Body of pancreas (tissue), 4 donors: Measurements from ENCODE around the gene CEACAM16. TPM values are rescaled to one million over a fixed set of nuclear protein-coding genes. Genes with fewer than 3 reads are reported as not detected.
"Not testable (repeated sequence)": the region's sequence is repeated elsewhere in the genome, so short reads cannot be mapped to it uniquely, and the experiment has no call there.

Experiments used
- ATAC-seq: fragments of 150-250 bp; one replicate; pipeline ENCODE4 v1.9.1; 2016
- DNase-seq, 4 donors: peaks; one replicate each; pipeline ENCODE4 v3.0.0-alpha.2; 2019
- H3K27ac ChIP-seq, 4 donors: fragments of 200-600 bp; sonication (generic); 1 replicate in 3 of 4; 2 replicates in 1 of 4; pipeline versions ENCODE4 v1.5.1 to v1.6.1; 2016 to 2019; ENCODE audit warnings: mild to moderate bottlenecking in 1 of 4, mixed read lengths in 1 of 4, moderate library complexity in 1 of 4
- H3K27me3 ChIP-seq, 2 donors: fragments of 200-600 bp; sonication (generic); one replicate each; pipeline ENCODE4 v1.6.0; 2016; ENCODE audit warnings: mild to moderate bottlenecking in 1 of 2
- H3K36me3 ChIP-seq, 2 donors: fragments of 200-600 bp; sonication (generic); replicated peaks in 1 of 2; 2 replicates each; pipeline ENCODE4 v1.5.1; 2016; ENCODE audit warnings: low read depth in 2 of 2; ENCODE audit not compliant: insufficient read depth in 1 of 2
- H3K4me1 ChIP-seq: fragments of 200-600 bp; sonication (generic); one replicate; pipeline ENCODE4 v1.6.0; 2016
- H3K4me3 ChIP-seq, 2 donors: fragments of 200-600 bp; sonication (generic); 1 replicate in 1 of 2; 2 replicates in 1 of 2; pipeline ENCODE4 v1.5.1; 2016 to 2019
- H3K9me3 ChIP-seq, 3 donors: fragments of 200-600 bp; sonication (generic); 1 replicate in 2 of 3; 2 replicates in 1 of 3; pipeline ENCODE4 v1.5.1; 2016
- POLR2A ChIP-seq, 3 donors: fragments of 450-650 bp; IDR thresholded peaks; one replicate each; pipeline ENCODE4 v1.6.1; 2016; ENCODE audit warnings: antibody characterized with exemption in 3 of 3, mild to moderate bottlenecking in 2 of 3
- WGBS, 2 donors: methylation state at CpG; one replicate each; pipeline ENCODE4 v1.1.5; 2017; 5-methylcytosine and 5-hydroxymethylcytosine counted together
- intact Hi-C: fragments of 100-400 bp; cut with DNase I; formaldehyde crosslinking; loops from one replicate; pipeline ENCODE4 v1.15.1; 2023
- total RNA-seq, 2 donors: library from RNA; depleted of rRNA; stranded (reverse); fragments of >200 nt; gene quantifications; one replicate each; pipeline ENCODE4 v1.1.0, GENCODE V29; 2016
- TF ChIP-seq, protein P1 (sequence below), 7 experiments: fragments of 450-650 bp in 4 of 7; fragments of 200-600 bp in 3 of 7; sonication (generic) in 3 of 7; IDR thresholded peaks; one replicate each; pipeline ENCODE4 v1.5.1; 2016 to 2019; ENCODE audit warnings: antibody characterized with exemption in 7 of 7

The CEACAM16 gene
- total RNA-seq, 2 donors from 2014 or later, result 0.33 to 1.3 TPM

DNA sequence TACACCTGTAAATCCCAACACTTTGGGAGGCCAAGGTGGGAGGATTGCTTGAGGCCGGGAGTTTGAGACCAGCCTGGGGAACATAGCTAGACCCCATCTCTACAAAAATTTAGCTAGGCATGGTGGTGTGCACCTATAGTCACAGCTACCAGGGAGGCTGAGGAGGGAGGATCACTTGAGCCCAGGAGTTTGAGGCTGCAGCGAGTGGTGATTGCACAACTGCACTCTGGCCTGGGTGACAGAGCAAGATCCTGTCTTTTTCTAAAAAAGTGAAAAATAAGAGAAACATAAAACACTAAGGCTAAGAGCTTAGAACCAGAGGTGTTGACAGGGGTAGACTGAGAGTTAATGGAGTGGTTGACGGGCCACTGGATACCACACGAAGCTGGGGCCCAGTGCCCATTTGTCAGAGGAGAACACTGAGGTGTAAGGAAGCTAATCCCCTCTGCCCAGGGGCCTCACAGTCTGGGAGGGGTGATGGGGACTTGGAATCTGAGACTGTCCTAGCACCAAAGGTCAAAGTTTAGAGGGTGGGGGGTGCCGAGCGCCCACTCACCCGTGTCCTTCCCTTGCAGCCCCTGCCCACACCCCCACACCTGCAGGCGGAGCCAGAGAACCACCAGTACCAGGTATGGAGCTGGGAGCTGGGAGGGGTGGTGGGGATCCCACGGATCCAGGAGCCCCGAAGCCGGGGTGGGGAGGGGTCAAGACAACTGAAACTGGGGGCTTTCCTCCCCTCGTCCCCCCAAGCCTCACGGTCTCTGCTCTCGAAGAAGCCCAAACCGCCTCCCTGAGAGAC lies 16.8 kb upstream of the CEACAM16 start:
- ATAC-seq, result no peak
- WGBS, 2 donors, result 90 to 95% methylated on average over 12 of the region's 15 CpGs
- Histone ChIP-seq H3K27me3 (no peaks in the 10 kb centered on the region), H3K36me3 (no peaks in the 10 kb centered on the region), H3K4me1 (peaks cover 16% of the 10 kb centered on the region), H3K27ac (no peak overlapping the region), H3K4me3 (no peak overlapping the region), H3K9me3 (no peaks in the 10 kb centered on the region)
- no peak for DNase-seq
- intact Hi-C loops, result no loop called here
- no peak for TF ChIP-seq POLR2A (IDR thresholded peaks at IDR 0.05)
- TF ChIP-seq, protein P1, sequence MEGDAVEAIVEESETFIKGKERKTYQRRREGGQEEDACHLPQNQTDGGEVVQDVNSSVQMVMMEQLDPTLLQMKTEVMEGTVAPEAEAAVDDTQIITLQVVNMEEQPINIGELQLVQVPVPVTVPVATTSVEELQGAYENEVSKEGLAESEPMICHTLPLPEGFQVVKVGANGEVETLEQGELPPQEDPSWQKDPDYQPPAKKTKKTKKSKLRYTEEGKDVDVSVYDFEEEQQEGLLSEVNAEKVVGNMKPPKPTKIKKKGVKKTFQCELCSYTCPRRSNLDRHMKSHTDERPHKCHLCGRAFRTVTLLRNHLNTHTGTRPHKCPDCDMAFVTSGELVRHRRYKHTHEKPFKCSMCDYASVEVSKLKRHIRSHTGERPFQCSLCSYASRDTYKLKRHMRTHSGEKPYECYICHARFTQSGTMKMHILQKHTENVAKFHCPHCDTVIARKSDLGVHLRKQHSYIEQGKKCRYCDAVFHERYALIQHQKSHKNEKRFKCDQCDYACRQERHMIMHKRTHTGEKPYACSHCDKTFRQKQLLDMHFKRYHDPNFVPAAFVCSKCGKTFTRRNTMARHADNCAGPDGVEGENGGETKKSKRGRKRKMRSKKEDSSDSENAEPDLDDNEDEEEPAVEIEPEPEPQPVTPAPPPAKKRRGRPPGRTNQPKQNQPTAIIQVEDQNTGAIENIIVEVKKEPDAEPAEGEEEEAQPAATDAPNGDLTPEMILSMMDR (IDR thresholded peaks at IDR 0.05), result no peak

DNA sequence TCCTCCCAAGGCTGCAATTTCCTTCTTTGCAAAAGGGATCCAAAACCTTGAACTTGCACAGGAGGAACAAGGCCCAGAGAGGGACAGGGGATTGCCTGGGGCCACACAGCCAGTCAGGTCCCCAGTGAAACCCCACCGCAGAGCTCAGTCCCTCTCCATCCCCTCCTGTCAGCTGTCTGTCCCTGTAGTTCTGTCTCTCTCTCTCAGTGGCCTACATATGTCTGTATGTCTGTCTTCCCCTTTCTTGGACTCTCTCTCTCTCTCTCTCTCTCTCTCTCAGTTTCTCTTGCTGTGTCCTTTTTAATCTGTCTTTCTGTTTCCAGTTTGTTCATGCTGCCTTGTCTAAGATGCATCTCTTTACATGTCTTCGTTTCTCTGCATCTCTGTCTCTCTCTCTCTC lies 16.1 kb upstream of the CEACAM16 start:
- no peak overlapping the region for H3K4me3 ChIP-seq
- H3K9me3 ChIP-seq, result no peaks in the 10 kb centered on the region
- no peaks in the 10 kb centered on the region for H3K27me3 ChIP-seq
- H3K27ac ChIP-seq, result no peak overlapping the region
- H3K36me3 ChIP-seq, result no peaks in the 10 kb centered on the region
- ATAC-seq (no peak), DNase-seq (no peak)
- intact Hi-C loops, result no loop called here
- WGBS, 2 donors, result 89 to 98% methylated on average over 2 of the region's 2 CpGs
- peaks cover 16% of the 10 kb centered on the region for H3K4me1 ChIP-seq
- TF ChIP-seq POLR2A (IDR thresholded peaks at IDR 0.05), result no peak
- TF ChIP-seq, protein P1 (IDR thresholded peaks at IDR 0.05), result no peak

DNA sequence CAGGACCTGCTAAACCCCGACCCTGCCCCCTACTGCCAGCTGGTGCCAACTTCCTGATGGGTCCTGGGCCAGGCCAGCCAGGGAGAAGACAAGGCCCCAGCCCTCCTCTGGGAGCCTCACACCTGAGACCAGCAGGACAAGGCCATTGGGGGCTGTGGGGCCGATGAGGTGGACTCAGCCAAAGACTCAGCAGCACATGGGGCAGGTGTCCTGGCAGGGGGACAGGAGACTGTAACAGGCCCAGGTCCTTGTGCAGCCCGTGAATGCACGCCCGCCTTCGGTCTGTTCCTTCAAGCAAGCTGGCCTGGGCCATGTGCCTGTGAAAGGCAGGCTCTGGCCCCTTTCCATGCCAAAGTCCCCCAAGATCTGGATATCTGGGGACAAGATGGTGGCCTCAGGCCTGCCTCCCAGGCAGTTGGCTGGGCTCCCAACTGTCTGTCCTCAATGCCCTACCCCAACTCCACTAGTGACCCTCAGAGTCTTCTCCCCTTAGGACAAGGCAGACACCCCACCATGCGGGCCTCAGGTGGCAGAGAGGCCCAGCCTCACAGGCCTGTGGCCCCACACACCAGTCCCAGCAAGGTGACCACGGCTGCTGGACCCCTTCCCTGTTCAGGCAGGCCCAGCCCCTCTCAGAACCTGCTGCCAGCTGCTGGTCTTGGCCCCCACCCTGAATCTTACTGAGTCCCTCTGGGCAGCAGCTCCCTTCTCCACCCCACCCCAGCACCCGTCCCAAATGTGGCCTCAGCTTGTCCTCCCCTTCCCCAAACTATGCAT lies 15.3 kb upstream of the CEACAM16 start:
- Histone ChIP-seq H3K27me3 (no peaks in the 10 kb centered on the region), H3K4me1 (peaks cover 16% of the 10 kb centered on the region), H3K36me3 (no peaks in the 10 kb centered on the region), H3K27ac (peak overlapping the region in 2 of 4 donors; percentile 8 to 60), H3K9me3 (no peaks in the 10 kb centered on the region), H3K4me3 (no peak overlapping the region)
- WGBS, 2 donors, result 59 to 72% methylated on average over 8 to 9 of the region's 9 CpGs
- ATAC-seq (peak; percentile 57), DNase-seq (peak in 3 of 4 donors; percentile 70 to 91 (median 74))
- intact Hi-C loops, result no loop called here
- TF ChIP-seq POLR2A (IDR thresholded peaks at IDR 0.05), result no peak
- TF ChIP-seq, protein P1 (IDR thresholded peaks at IDR 0.05), result no peak

DNA sequence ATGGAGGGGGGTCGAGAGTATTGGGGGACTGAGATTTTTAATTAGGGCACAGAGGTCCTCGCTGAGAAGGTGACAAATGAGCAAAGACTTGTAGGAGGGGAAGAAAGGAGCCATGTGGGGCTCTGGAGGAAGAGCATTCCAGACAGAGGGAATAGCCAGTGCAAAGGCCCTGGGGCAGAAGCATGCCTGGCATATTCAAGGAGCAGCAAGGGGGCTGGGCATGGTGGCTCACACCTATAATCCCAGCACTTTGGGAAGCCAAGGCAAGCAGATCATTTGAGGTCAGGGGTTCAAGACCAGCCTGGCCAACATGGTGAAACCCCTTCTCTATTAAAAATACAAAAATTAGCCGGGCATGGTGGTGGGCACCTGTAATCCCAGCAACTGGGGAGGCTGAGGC lies 14.6 kb upstream of the CEACAM16 start:
- peaks cover 21% of the 10 kb centered on the region for H3K4me1 ChIP-seq
- ATAC-seq, H3K9me3 ChIP-seq, H3K27me3 ChIP-seq, H3K27ac ChIP-seq, H3K36me3 ChIP-seq, DNase-seq, H3K4me3 ChIP-seq, intact Hi-C loops: not testable (repeated sequence)
- WGBS, 2 donors, result 80 to 96% methylated on average over 3 of the region's 3 CpGs
